Measurements from ENCODE around the gene CACNA1I.
"Not testable (repeated sequence)": the region's sequence is repeated elsewhere in the genome, so short reads cannot be mapped to it uniquely, and the experiment has no call there.

Gene CACNA1I

GRCh38 chr22:39733191-39733590 lies 162.6 kb downstream of the CACNA1I start:
- no peak overlapping the region for H3K23ac ChIP-seq (ENCODE audit: low read length)
- H3K27ac ChIP-seq (ENCODE audit: low read depth, low read length) = no peak overlapping the region
- H2BK5ac ChIP-seq (ENCODE audit: low read length) = no peak overlapping the region
- H2AK5ac ChIP-seq (ENCODE audit: low read length) = no peak overlapping the region
- H3K27me3 ChIP-seq (ENCODE audit: insufficient read depth, low read length, poor library complexity) = no peaks in the 10 kb centered on the region
- no CpG with 5 or more reads among the region's 2 CpGs for WGBS (ENCODE audit: extremely low coverage, insufficient coverage, low lambda C conversion rate)
- H4K8ac ChIP-seq (ENCODE audit: low read depth, low read length) = no peak overlapping the region
- DNase-seq = no peak
- H3K4ac ChIP-seq (ENCODE audit: low read depth, low read length) = no peak overlapping the region
- no peaks in the 10 kb centered on the region for H3K79me1 ChIP-seq (ENCODE audit: low read length)
- no peaks in the 10 kb centered on the region for H3K79me2 ChIP-seq (ENCODE audit: control insufficient read depth, insufficient read depth, low read length)
- no peak overlapping the region for H3K9ac ChIP-seq (ENCODE audit: low read length)
- no peak overlapping the region for H2BK120ac ChIP-seq (ENCODE audit: low read depth, low read length)
- H3K36me3 ChIP-seq (ENCODE audit: control insufficient read depth, insufficient read depth, low read length) = no peaks in the 10 kb centered on the region
- H2BK15ac ChIP-seq (replicated peaks; ENCODE audit: low read depth) = no peak overlapping the region
- no peak overlapping the region for H4K5ac ChIP-seq (ENCODE audit: low read length)
- no peak overlapping the region for H3K18ac ChIP-seq (ENCODE audit: low read length)
- no peak overlapping the region for H3K4me3 ChIP-seq (ENCODE audit: low read length)
- H3K4me2 ChIP-seq (ENCODE audit: low read length) = no peak overlapping the region
- H3K56ac ChIP-seq (ENCODE audit: low read length) = no peak overlapping the region
- no peaks in the 10 kb centered on the region for H3K4me1 ChIP-seq (ENCODE audit: control insufficient read depth, low read depth, low read length)

DNA sequence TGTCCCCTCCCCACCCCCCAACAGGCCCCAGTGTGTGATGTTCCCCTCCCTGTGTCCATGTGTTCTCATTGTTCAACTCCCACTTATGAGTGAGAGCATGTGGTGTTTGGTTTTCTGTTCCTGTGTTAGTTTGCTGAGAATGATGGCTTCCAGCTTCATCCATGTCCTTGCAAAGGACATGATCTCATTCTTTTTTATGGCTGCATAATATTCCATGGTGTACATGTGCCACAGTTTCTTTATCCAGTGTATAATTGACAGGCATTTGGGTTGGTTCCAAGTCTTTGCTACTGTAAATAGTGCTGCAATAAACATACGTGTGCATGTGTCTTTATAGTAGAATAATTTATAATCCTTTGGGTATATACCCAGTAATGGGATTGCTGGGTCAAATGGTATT lies 163.5 kb downstream of the CACNA1I start:
- H3K36me3 ChIP-seq (ENCODE audit: control insufficient read depth, insufficient read depth, low read length); H2BK15ac ChIP-seq (replicated peaks; ENCODE audit: low read depth); H2BK5ac ChIP-seq (ENCODE audit: low read length); H3K4me2 ChIP-seq (ENCODE audit: low read length); H3K4me1 ChIP-seq (ENCODE audit: control insufficient read depth, low read depth, low read length); H3K79me1 ChIP-seq (ENCODE audit: low read length); H3K9ac ChIP-seq (ENCODE audit: low read length); H3K27me3 ChIP-seq (ENCODE audit: insufficient read depth, low read length, poor library complexity); H4K8ac ChIP-seq (ENCODE audit: low read depth, low read length); H3K23ac ChIP-seq (ENCODE audit: low read length); H3K4ac ChIP-seq (ENCODE audit: low read depth, low read length); DNase-seq; H3K79me2 ChIP-seq (ENCODE audit: control insufficient read depth, insufficient read depth, low read length); H3K18ac ChIP-seq (ENCODE audit: low read length); H3K56ac ChIP-seq (ENCODE audit: low read length); H3K27ac ChIP-seq (ENCODE audit: low read depth, low read length); H2BK120ac ChIP-seq (ENCODE audit: low read depth, low read length); H3K4me3 ChIP-seq (ENCODE audit: low read length); H2AK5ac ChIP-seq (ENCODE audit: low read length); H4K5ac ChIP-seq (ENCODE audit: low read length): not testable (repeated sequence)
- no CpG with 5 or more reads among the region's 1 CpG for WGBS (ENCODE audit: extremely low coverage, insufficient coverage, low lambda C conversion rate)

GRCh38 chr22:39734866-39735265 lies 164.3 kb downstream of the CACNA1I start:
- H3K79me2 ChIP-seq (ENCODE audit: control insufficient read depth, insufficient read depth, low read length) = no peaks in the 10 kb centered on the region
- H3K56ac ChIP-seq (ENCODE audit: low read length) = no peak overlapping the region
- no peak overlapping the region for H3K18ac ChIP-seq (ENCODE audit: low read length)
- H2BK15ac ChIP-seq (replicated peaks; ENCODE audit: low read depth) = no peak overlapping the region
- no peak overlapping the region for H2BK5ac ChIP-seq (ENCODE audit: low read length)
- DNase-seq = no peak
- no peak overlapping the region for H3K9ac ChIP-seq (ENCODE audit: low read length)
- H3K36me3 ChIP-seq (ENCODE audit: control insufficient read depth, insufficient read depth, low read length) = no peaks in the 10 kb centered on the region
- H4K5ac ChIP-seq (ENCODE audit: low read length) = no peak overlapping the region
- no peak overlapping the region for H3K27ac ChIP-seq (ENCODE audit: low read depth, low read length)
- H3K79me1 ChIP-seq (ENCODE audit: low read length) = no peaks in the 10 kb centered on the region
- H3K4me3 ChIP-seq (ENCODE audit: low read length) = no peak overlapping the region
- no peak overlapping the region for H3K4ac ChIP-seq (ENCODE audit: low read depth, low read length)
- H3K4me1 ChIP-seq (ENCODE audit: control insufficient read depth, low read depth, low read length) = no peaks in the 10 kb centered on the region
- H3K4me2 ChIP-seq (ENCODE audit: low read length) = no peak overlapping the region
- H4K8ac ChIP-seq (ENCODE audit: low read depth, low read length) = no peak overlapping the region
- H2AK5ac ChIP-seq (ENCODE audit: low read length) = no peak overlapping the region
- WGBS (ENCODE audit: extremely low coverage, insufficient coverage, low lambda C conversion rate) = no CpG with 5 or more reads among the region's 5 CpGs
- H2BK120ac ChIP-seq (ENCODE audit: low read depth, low read length) = no peak overlapping the region
- no peaks in the 10 kb centered on the region for H3K27me3 ChIP-seq (ENCODE audit: insufficient read depth, low read length, poor library complexity)
- no peak overlapping the region for H3K23ac ChIP-seq (ENCODE audit: low read length)

GRCh38 chr22:39735776-39736175 lies 165.2 kb downstream of the CACNA1I start:
- Histone ChIP-seq H3K79me1 (ENCODE audit: low read length) (no peaks in the 10 kb centered on the region), H2BK5ac (ENCODE audit: low read length) (no peak overlapping the region), H3K4ac (ENCODE audit: low read depth, low read length) (no peak overlapping the region), H3K18ac (ENCODE audit: low read length) (no peak overlapping the region), H3K56ac (ENCODE audit: low read length) (no peak overlapping the region), H3K4me1 (ENCODE audit: control insufficient read depth, low read depth, low read length) (no peaks in the 10 kb centered on the region), H2BK120ac (ENCODE audit: low read depth, low read length) (no peak overlapping the region), H3K4me2 (ENCODE audit: low read length) (no peak overlapping the region), H3K9ac (ENCODE audit: low read length) (no peak overlapping the region), H4K5ac (ENCODE audit: low read length) (no peak overlapping the region), H3K23ac (ENCODE audit: low read length) (no peak overlapping the region), H2BK15ac (replicated peaks; ENCODE audit: low read depth) (no peak overlapping the region), H3K36me3 (ENCODE audit: control insufficient read depth, insufficient read depth, low read length) (no peaks in the 10 kb centered on the region), H4K8ac (ENCODE audit: low read depth, low read length) (no peak overlapping the region), H3K79me2 (ENCODE audit: control insufficient read depth, insufficient read depth, low read length) (no peaks in the 10 kb centered on the region), H3K27me3 (ENCODE audit: insufficient read depth, low read length, poor library complexity) (no peaks in the 10 kb centered on the region), H3K27ac (ENCODE audit: low read depth, low read length) (no peak overlapping the region), H3K4me3 (ENCODE audit: low read length) (no peak overlapping the region), H2AK5ac (ENCODE audit: low read length) (no peak overlapping the region)
- no peak for DNase-seq
- WGBS (ENCODE audit: extremely low coverage, insufficient coverage, low lambda C conversion rate) = no CpG with 5 or more reads among the region's 10 CpGs

GRCh38 chr22:39738746-39739145 lies 168.2 kb downstream of the CACNA1I start:
- no peaks in the 10 kb centered on the region for H3K36me3 ChIP-seq (ENCODE audit: control insufficient read depth, insufficient read depth, low read length)
- H3K4me2 ChIP-seq (ENCODE audit: low read length) = no peak overlapping the region
- no peaks in the 10 kb centered on the region for H3K79me1 ChIP-seq (ENCODE audit: low read length)
- no peaks in the 10 kb centered on the region for H3K27me3 ChIP-seq (ENCODE audit: insufficient read depth, low read length, poor library complexity)
- H3K18ac ChIP-seq (ENCODE audit: low read length) = no peak overlapping the region
- H3K9ac ChIP-seq (ENCODE audit: low read length) = no peak overlapping the region
- H2AK5ac ChIP-seq (ENCODE audit: low read length) = no peak overlapping the region
- H3K4me1 ChIP-seq (ENCODE audit: control insufficient read depth, low read depth, low read length) = no peaks in the 10 kb centered on the region
- no peak overlapping the region for H3K27ac ChIP-seq (ENCODE audit: low read depth, low read length)
- no peak for DNase-seq
- no peak overlapping the region for H3K56ac ChIP-seq (ENCODE audit: low read length)
- H4K8ac ChIP-seq (ENCODE audit: low read depth, low read length) = no peak overlapping the region
- H2BK120ac ChIP-seq (ENCODE audit: low read depth, low read length) = no peak overlapping the region
- H3K4me3 ChIP-seq (ENCODE audit: low read length) = no peak overlapping the region
- no peak overlapping the region for H2BK15ac ChIP-seq (replicated peaks; ENCODE audit: low read depth)
- H3K23ac ChIP-seq (ENCODE audit: low read length) = no peak overlapping the region
- H3K4ac ChIP-seq (ENCODE audit: low read depth, low read length) = no peak overlapping the region
- H2BK5ac ChIP-seq (ENCODE audit: low read length) = no peak overlapping the region
- no peak overlapping the region for H4K5ac ChIP-seq (ENCODE audit: low read length)
- no CpG with 5 or more reads among the region's 1 CpG for WGBS (ENCODE audit: extremely low coverage, insufficient coverage, low lambda C conversion rate)
- no peaks in the 10 kb centered on the region for H3K79me2 ChIP-seq (ENCODE audit: control insufficient read depth, insufficient read depth, low read length)

Data from mesendoderm (in vitro differentiated cells).